Measurements from ENCODE around the gene TECTB. TPM values are rescaled to one million over a fixed set of nuclear protein-coding genes. Genes with fewer than 3 reads are reported as not detected.

TECTB gene
- total RNA-seq, 1 donor from 2014 or later = not detected

DNA sequence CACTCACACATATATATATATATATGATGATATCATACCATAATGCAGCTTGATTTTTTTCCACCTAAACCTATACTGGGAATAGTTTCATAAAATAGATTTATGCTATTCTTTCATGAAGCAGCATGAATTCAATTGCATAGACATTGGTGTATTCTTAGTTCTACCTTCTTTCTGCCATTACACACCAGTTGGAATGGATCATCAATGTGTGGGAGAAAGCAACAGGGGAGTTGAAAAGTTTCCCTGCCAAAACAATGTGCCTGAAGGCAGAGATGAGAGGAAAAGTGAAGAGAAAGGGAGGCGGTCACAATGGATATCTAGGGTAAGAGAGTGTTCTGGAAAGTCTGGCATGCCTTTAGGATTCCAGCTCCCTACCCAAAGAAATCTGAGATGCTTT, 65.6 kb downstream of the TECTB start:
- peaks cover 8% of the 10 kb centered on the region for H3K27me3 Mint-ChIP-seq (ENCODE audit: low read depth, unreplicated experiment)
- TF ChIP-seq EZH2 (IDR thresholded peaks at IDR 0.05; ENCODE audit: insufficient read depth, low read length) = no peak
- TF ChIP-seq, protein P1, sequence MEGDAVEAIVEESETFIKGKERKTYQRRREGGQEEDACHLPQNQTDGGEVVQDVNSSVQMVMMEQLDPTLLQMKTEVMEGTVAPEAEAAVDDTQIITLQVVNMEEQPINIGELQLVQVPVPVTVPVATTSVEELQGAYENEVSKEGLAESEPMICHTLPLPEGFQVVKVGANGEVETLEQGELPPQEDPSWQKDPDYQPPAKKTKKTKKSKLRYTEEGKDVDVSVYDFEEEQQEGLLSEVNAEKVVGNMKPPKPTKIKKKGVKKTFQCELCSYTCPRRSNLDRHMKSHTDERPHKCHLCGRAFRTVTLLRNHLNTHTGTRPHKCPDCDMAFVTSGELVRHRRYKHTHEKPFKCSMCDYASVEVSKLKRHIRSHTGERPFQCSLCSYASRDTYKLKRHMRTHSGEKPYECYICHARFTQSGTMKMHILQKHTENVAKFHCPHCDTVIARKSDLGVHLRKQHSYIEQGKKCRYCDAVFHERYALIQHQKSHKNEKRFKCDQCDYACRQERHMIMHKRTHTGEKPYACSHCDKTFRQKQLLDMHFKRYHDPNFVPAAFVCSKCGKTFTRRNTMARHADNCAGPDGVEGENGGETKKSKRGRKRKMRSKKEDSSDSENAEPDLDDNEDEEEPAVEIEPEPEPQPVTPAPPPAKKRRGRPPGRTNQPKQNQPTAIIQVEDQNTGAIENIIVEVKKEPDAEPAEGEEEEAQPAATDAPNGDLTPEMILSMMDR (IDR thresholded peaks at IDR 0.05; ENCODE audit: insufficient read depth, low read depth, low read length) = no peak
- H3K27ac Mint-ChIP-seq (ENCODE audit: unreplicated experiment) = no peak overlapping the region
- no peak overlapping the region for H3K4me2 ChIP-seq (ENCODE audit: low read length)
- no peaks in the 10 kb centered on the region for H4K20me1 ChIP-seq (ENCODE audit: insufficient read depth, low read length)
- no peaks in the 10 kb centered on the region for H3K4me1 ChIP-seq (ENCODE audit: insufficient read depth, low read length)
- H3K9ac ChIP-seq (ENCODE audit: low read length) = no peak overlapping the region
- no peak overlapping the region for H3K4me3 Mint-ChIP-seq (ENCODE audit: unreplicated experiment)
- no peaks in the 10 kb centered on the region for H3K27me3 ChIP-seq (ENCODE audit: insufficient read depth, low read length)
- peaks cover 2% of the 10 kb centered on the region for H3K9me3 Mint-ChIP-seq (ENCODE audit: unreplicated experiment)
- no peak overlapping the region for H2AFZ ChIP-seq (ENCODE audit: low read depth, low read length)
- no peaks in the 10 kb centered on the region for H3K36me3 ChIP-seq (ENCODE audit: insufficient read depth, low read length)
- no peaks in the 10 kb centered on the region for H3K79me2 ChIP-seq (ENCODE audit: insufficient read depth, low read length)
- H3K4me1 Mint-ChIP-seq (ENCODE audit: low read depth, unreplicated experiment) = no peaks in the 10 kb centered on the region
- H3K4me3 ChIP-seq (ENCODE audit: insufficient read depth, low read depth, low read length) = no peak overlapping the region
- no peak for DNase-seq (ENCODE audit: low read depth)
- FAIRE-seq = no peak
- no peaks in the 10 kb centered on the region for H3K9me3 ChIP-seq (ENCODE audit: insufficient read depth, low read depth, low read length)
- H3K36me3 Mint-ChIP-seq (ENCODE audit: low read depth, unreplicated experiment) = no peaks in the 10 kb centered on the region
- no peak overlapping the region for H3K27ac ChIP-seq (ENCODE audit: low read depth, low read length)

DNA sequence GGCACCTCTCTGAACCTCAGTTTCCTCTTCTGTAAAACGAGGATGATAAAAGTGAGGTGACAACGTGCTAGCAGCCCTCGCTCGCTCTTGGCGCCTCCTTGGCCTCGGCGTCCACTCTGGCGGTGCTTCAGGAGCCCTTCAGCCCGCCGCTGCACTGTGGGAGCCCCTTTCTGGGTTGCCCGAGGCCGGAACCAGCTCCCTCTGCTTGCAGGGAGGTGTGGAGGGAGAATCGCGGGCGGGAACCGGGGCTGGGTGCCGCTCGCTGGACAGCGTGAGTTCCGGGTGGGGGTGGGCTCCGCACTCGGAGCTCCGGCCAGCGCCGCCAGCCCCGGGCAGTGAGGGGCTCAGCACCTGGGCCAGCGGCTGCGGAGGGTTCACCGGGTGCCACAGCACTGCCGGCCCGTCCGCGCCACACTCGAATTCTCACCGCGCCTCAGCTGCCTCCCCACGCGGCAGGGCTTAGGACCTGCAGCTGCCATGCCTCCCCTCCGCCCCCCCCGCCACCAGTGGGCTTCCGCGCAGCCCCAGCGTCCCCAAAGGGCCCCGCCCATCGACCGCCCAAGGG, 66.4 kb downstream of the TECTB start:
- Histone ChIP-seq H3K27me3 (ENCODE audit: insufficient read depth, low read length) (no peaks in the 10 kb centered on the region), H3K9ac (ENCODE audit: low read length) (no peak overlapping the region), H3K36me3 (ENCODE audit: insufficient read depth, low read length) (no peaks in the 10 kb centered on the region), H2AFZ (ENCODE audit: low read depth, low read length) (no peak overlapping the region), H4K20me1 (ENCODE audit: insufficient read depth, low read length) (no peaks in the 10 kb centered on the region), H3K4me2 (ENCODE audit: low read length) (no peak overlapping the region), H3K79me2 (ENCODE audit: insufficient read depth, low read length) (no peaks in the 10 kb centered on the region), H3K27ac (ENCODE audit: low read depth, low read length) (no peak overlapping the region), H3K4me3 (ENCODE audit: insufficient read depth, low read depth, low read length) (no peak overlapping the region), H3K9me3 (ENCODE audit: insufficient read depth, low read depth, low read length) (no peaks in the 10 kb centered on the region), H3K4me1 (ENCODE audit: insufficient read depth, low read length) (no peaks in the 10 kb centered on the region)
- no peak for TF ChIP-seq EZH2 (IDR thresholded peaks at IDR 0.05; ENCODE audit: insufficient read depth, low read length)
- TF ChIP-seq, protein P1 (IDR thresholded peaks at IDR 0.05; ENCODE audit: insufficient read depth, low read depth, low read length) = no peak
- no peaks in the 10 kb centered on the region for H3K4me1 Mint-ChIP-seq (ENCODE audit: low read depth, unreplicated experiment)
- FAIRE-seq (no peak), DNase-seq (ENCODE audit: low read depth) (no peak)
- H3K27ac Mint-ChIP-seq (ENCODE audit: unreplicated experiment) = no peak overlapping the region
- H3K4me3 Mint-ChIP-seq (ENCODE audit: unreplicated experiment) = no peak overlapping the region
- H3K27me3 Mint-ChIP-seq (ENCODE audit: low read depth, unreplicated experiment) = peaks cover 8% of the 10 kb centered on the region
- no peaks in the 10 kb centered on the region for H3K36me3 Mint-ChIP-seq (ENCODE audit: low read depth, unreplicated experiment)
- H3K9me3 Mint-ChIP-seq (ENCODE audit: unreplicated experiment) = peaks cover 2% of the 10 kb centered on the region

DNA sequence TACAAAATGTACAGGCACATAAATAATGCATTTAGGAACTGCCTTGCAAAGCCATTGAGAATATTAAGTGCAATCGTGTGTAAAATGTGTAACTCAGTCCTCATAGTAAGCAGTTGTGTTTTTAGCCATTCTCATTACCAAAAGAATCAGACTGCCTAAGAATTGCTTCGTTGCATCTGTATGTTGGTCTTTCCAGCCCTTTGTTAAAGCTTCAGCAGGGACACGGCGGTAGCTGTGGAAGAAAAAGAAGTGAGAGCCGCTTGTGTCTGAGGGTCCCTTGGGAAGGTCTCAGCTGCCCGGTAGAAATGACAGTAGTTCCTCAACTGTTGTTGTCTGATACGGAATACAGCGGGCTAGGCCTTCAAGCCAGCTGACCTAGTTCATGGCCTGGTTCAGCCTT, 67.9 kb downstream of the TECTB start:
- Mint-ChIP-seq H3K27me3 (ENCODE audit: low read depth, unreplicated experiment) (peaks cover 8% of the 10 kb centered on the region), H3K4me1 (ENCODE audit: low read depth, unreplicated experiment) (no peaks in the 10 kb centered on the region), H3K4me3 (ENCODE audit: unreplicated experiment) (no peak overlapping the region), H3K36me3 (ENCODE audit: low read depth, unreplicated experiment) (no peaks in the 10 kb centered on the region), H3K9me3 (ENCODE audit: unreplicated experiment) (peaks cover 2% of the 10 kb centered on the region), H3K27ac (ENCODE audit: unreplicated experiment) (no peak overlapping the region)
- Histone ChIP-seq H3K4me1 (ENCODE audit: insufficient read depth, low read length) (no peaks in the 10 kb centered on the region), H3K4me3 (ENCODE audit: insufficient read depth, low read depth, low read length) (no peak overlapping the region), H4K20me1 (ENCODE audit: insufficient read depth, low read length) (no peaks in the 10 kb centered on the region), H3K9me3 (ENCODE audit: insufficient read depth, low read depth, low read length) (no peaks in the 10 kb centered on the region), H3K27me3 (ENCODE audit: insufficient read depth, low read length) (no peaks in the 10 kb centered on the region), H3K36me3 (ENCODE audit: insufficient read depth, low read length) (no peaks in the 10 kb centered on the region), H3K27ac (ENCODE audit: low read depth, low read length) (no peak overlapping the region), H3K4me2 (ENCODE audit: low read length) (no peak overlapping the region), H3K79me2 (ENCODE audit: insufficient read depth, low read length) (no peaks in the 10 kb centered on the region), H2AFZ (ENCODE audit: low read depth, low read length) (no peak overlapping the region), H3K9ac (ENCODE audit: low read length) (no peak overlapping the region)
- DNase-seq (ENCODE audit: low read depth) = no peak
- no peak for FAIRE-seq
- no peak for TF ChIP-seq EZH2 (IDR thresholded peaks at IDR 0.05; ENCODE audit: insufficient read depth, low read length)
- TF ChIP-seq, protein P1 (IDR thresholded peaks at IDR 0.05; ENCODE audit: insufficient read depth, low read depth, low read length) = no peak
